Middle frontal gyrus (tissue), 1 donor: Measurements from ENCODE around the gene WDR90.

Experiments
- DNase-seq: peaks from one replicate; pipeline ENCODE4 v3.0.0-alpha.2; 2015; ENCODE audit warnings: low spot score; ENCODE audit errors: extremely low spot score

The WDR90 gene

DNA sequence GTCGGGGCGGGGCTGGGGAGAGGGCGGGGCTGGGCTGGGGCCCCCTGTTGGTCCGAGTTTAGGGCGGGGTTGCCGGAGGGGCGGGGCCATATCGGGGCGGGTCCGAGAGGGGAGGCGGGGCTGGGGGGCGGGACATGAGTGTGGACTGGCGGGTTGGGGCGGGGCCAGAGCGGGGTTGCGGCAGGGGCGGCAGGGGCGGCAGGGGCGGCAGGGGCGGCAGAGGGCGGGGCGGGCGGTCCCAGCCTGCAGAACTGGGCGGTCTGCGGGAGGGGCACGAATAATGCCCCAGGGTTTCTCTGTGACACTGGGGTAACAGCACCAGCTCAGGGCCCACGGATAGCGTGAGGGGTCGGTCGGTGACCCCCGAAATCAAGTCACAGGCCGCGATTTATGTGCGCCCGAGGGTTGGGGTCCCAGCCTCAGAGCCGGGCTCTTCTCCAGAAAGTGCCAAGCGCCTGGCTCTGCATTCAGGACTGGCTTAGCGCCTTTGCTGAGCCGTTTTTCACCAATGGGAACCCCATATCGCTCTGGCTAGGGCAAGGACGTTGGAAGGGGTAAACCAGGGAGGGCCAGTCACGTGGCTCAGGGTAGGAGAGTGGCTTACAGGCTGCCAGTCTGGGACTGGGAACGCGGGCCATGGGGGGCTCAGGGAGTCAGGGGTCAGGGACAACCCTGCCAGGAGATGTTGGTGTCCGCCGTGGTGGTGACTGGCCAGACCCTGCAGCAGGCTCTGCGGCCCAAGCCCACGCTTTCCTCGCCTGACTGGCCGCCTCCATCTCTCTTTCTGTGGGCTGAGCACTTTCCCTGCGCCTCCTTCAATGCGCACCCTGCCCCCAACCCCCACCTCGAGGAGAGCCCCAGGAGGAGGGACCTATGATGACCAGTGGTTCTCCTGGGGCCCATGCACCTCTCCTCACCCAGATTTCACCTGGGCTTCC lies 11.8 kb upstream of the WDR90 start:
- no peak for DNase-seq

DNA sequence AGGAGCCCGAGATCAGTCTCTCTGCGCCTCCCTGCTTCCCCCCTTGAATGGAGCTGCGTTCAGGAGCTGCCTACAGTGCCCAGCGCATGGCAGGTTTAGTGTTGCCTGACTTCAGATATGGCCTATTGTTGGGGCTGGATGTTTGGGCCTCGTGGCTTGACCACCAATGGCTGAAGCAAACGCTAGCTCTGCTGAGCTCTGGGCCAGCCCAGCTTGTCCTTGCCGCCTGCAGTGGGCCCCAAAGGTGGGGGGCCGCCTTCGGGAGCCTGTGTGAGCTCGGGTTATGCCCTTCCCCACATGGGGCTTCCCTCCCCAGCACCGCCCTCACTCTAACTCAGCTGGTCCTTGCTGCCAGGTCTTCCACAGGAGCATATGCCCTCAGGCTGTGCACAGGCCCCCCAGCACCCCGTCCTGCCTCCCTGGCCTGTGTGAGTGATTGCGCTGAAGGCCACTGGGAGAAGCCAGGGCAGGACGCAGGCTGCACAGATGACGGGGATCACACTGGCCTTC lies 11.1 kb upstream of the WDR90 start:
- DNase-seq, result no peak

DNA sequence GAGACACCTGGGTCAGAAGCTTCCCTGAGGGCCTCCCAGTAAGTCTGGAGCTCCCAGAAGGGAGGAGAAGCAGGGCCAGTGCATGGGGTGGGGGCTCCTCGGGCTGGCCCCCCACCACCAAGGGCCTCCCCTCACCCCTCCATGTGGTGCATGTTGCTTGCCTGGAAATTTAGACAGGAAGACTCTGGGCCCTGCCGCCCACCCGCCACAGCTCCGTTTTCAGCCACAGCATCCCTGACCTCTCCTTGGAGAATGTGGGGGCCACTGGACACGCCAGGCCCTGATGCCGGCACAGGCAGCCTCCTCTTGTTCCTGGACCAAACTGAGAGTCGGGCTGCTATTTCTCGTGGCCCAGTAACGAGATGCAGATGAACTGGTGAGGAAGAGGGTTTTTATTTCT lies 10.3 kb upstream of the WDR90 start:
- DNase-seq, result no peak

- DNase-seq, result no peak
Measured at GRCh38 chr16:640614-641013, 8.6 kb upstream of the WDR90 start.

GRCh38 chr16:641326-642188 lies 7.6 kb upstream of the WDR90 start, which contains the start of gene MCRIP2:
Gene MCRIP2 (plus strand): TSS chr16:641828. CDS start chr16:641992, 164 bp downstream.
- DNase-seq, result peak; percentile 47

DNA sequence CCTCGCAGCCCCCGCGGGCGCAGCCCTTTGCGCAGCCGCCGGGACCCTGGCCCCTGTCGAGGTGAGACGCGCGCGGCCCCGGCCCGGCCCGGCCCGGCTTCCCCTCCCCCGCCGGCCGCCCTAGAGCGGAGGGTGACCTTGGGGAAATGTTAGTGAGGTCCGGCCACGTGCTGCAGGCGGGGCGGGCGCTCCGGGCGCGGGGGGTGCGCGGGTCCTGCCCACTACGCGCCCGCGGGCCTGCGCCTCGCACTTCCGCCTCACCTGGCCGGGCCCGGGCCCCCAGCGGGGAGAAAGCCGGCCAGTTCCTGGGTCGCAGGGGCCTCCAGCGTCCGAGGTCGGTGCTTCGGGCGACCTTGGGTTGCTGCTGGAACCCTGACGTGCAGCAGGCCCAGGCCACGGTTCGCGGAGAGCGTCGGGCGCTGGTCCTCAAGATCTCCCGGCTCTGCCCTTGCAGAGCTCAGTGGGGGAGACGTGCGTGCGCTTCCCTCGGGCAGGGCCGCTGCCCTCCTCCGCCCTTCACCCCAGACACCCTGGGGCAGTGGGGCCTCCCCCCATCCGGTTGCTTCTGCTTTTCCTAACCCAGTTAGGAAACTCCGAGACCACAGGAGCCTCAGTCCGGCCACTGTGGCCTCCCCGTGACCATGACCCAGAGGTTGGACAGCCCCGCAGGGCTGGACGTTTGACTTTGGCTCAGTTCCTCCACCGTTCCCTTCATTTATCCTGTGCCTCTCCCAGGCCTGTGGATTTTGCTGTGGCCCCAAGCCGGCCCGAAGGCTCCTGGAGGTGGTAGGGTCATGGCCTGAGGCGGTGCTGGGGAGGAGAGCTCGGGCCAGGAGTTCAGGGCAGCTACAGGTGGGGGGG lies 6.7 kb upstream of the WDR90 start:
- no peak for DNase-seq

- no peak for DNase-seq
Measured at GRCh38 chr16:643050-643368, 6.2 kb upstream of the WDR90 start.

- no peak for DNase-seq
Measured at GRCh38 chr16:644556-644955, 4.6 kb upstream of the WDR90 start.

- DNase-seq, result no peak
Measured at GRCh38 chr16:645852-646678, 3.1 kb upstream of the WDR90 start.

DNA sequence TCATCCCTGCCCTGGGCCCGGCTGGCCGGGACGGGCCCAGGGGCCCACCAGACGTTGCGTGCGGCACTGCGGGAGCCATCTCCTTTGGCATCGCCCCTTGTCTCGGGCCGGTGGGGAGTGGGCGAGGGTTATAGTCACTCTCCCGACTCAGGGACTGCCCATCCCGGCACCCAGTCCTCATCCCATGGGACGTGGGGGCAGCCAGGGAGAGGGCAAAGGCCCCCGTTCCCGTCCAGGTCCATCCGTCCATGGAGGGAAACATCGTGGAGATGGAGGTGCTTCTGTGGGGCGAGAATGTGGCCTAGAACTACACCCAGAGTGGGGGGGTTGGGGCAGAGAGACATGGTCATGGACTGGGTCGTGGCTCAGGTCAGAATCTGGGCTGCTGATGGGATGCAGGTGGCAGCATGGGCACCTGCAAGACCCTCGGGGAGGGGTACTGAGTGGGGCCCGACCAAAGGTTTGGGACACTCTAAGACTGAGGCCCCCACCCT lies 2.4 kb upstream of the WDR90 start:
- no peak for DNase-seq

GRCh38 chr16:647173-647902 lies 1.8 kb upstream of the WDR90 start:
- DNase-seq, result no peak

GRCh38 chr16:648071-648780 lies 939 bp upstream of the WDR90 start:
- no peak for DNase-seq

GRCh38 chr16:649631-650030 lies 466 bp downstream of the WDR90 start:
- no peak for DNase-seq

GRCh38 chr16:651844-652243 lies 2.7 kb downstream of the WDR90 start:
- no peak for DNase-seq

DNA sequence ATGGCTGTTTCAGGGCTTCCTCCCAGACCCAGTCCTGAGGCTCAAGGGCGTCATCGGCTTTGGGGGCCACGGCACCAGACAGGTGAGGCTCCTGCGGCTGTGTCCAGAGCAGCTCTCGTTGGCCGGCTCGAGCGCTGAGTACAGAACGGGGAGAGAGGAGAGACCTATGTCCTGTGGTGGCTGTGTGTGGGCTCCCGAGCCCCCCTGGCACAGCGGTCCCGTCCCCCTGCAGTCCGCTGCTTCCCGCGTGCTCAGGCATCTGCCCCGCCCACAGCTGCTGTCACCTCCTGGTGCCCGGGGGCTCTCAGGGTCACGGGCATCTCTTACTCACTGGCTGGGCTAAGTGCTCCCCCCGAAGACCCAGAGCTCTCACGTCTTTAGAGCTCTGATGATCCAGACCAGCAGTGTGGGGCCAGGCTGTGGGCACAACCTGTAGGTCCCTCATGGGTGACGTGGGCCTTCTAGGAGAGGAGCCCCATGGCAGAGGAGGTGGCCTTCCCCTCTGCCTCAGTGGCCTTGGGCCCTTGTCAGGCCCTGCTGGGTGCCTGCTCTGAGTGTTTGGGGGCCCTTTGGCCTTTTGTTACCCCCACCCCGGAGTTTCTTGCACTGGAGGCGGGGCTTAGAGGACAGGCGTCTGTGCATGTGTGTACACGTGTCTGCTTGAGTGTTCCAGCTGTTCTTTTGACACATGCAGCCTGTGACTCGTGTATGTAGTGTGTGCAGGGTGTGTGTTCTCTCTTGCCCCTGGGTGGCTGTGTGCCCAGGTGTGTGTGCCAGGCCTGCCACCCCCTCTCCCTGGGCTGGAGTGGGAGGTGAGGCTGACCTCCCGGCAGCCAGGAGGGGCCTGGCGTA lies 3.5 kb downstream of the WDR90 start:
- DNase-seq, result no peak

GRCh38 chr16:654034-654433 lies 4.9 kb downstream of the WDR90 start:
- DNase-seq, result no peak

DNA sequence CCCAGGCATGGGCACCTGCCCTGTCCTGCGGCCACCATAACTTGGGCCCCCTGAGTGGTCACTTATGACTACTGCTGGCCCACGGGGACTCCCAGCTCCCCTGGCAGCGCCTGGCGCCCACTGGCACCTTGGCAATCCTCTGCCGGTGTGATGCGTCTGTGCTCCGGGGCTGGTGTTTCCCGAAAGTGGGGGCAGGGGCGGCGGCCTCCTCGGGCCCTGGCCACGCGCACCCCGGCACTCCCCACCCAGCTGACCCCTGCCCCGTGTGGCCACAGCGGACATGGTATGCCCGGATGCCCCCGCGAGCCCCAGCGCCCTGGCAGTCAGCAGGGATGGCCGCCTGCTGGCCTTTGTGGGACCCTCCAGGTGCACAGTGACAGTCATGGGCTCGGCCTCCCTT lies 8.3 kb downstream of the WDR90 start:
- no peak for DNase-seq
